GM20431 (cell line): ENCODE measurements around the gene APMAP.

Experiments
- in situ Hi-C: fragments of 300-500 bp; cut with MseI, MboI; formaldehyde crosslinking; loops from one replicate; pipeline ENCODE4 v1.15.0; 2020; ENCODE audit warnings: low sequenced_read_pairs; ENCODE audit not compliant: unreplicated experiment

Gene APMAP

GRCh38 chr20:24991897-24992486, 559 bp downstream of the APMAP start:
- in situ Hi-C loops: loop anchor here (10.0 kb wide), 1 partner anchor 183 kb away; no protein-coding TSS in a partner anchor

- in situ Hi-C loops: loop anchor here (10.0 kb wide), 1 partner anchor 184 kb away; no protein-coding TSS in a partner anchor
These were observed 1.7 kb downstream of the APMAP start for GRCh38 chr20:24990810-24991252.

- in situ Hi-C loops: no loop called here
These were observed 3.4 kb downstream of the APMAP start for GRCh38 chr20:24989162-24989561.

- in situ Hi-C loops: no loop called here
These were observed 4.4 kb downstream of the APMAP start for GRCh38 chr20:24987873-24988835.

GRCh38 chr20:24987244-24987643, 5.3 kb downstream of the APMAP start:
- in situ Hi-C loops: no loop called here

GRCh38 chr20:24986436-24987015, 6.0 kb downstream of the APMAP start:
- in situ Hi-C loops: no loop called here

- in situ Hi-C loops: no loop called here
These were observed 6.7 kb downstream of the APMAP start for GRCh38 chr20:24985802-24986201.

GRCh38 chr20:24984961-24985640, 7.5 kb downstream of the APMAP start:
- in situ Hi-C loops: no loop called here

GRCh38 chr20:24983896-24984295, 8.7 kb downstream of the APMAP start:
- in situ Hi-C loops: no loop called here

- in situ Hi-C loops: no loop called here
These were observed 10.8 kb downstream of the APMAP start for GRCh38 chr20:24981790-24982189.

GRCh38 chr20:24981282-24981681, 11.3 kb downstream of the APMAP start:
- in situ Hi-C loops: no loop called here

GRCh38 chr20:24980291-24981053, 12.1 kb downstream of the APMAP start:
- in situ Hi-C loops: no loop called here

- in situ Hi-C loops: no loop called here
These were observed 13.3 kb downstream of the APMAP start for GRCh38 chr20:24979036-24979960.

- in situ Hi-C loops: no loop called here
These were observed 14.0 kb downstream of the APMAP start for GRCh38 chr20:24978513-24978912.

GRCh38 chr20:24977797-24978196, 14.8 kb downstream of the APMAP start:
- in situ Hi-C loops: no loop called here

GRCh38 chr20:24977336-24977735, 15.2 kb downstream of the APMAP start:
- in situ Hi-C loops: no loop called here

GRCh38 chr20:24972341-24972740, 20.2 kb downstream of the APMAP start:
- in situ Hi-C loops: no loop called here

GRCh38 chr20:24971376-24972101, 21.0 kb downstream of the APMAP start:
- in situ Hi-C loops: no loop called here
